GM19023 (cell line): ENCODE measurements around the gene CRPPA.
"Not testable (repeated sequence)": the region's sequence is repeated elsewhere in the genome, so short reads cannot be mapped to it uniquely, and the experiment has no call there.

Experiments used
- ATAC-seq: cut with Tn5 transposase; IDR thresholded peaks from one replicate; pipeline ENCODE4 v1.9.1; 2021; ENCODE audit warnings: mild to moderate bottlenecking, moderate library complexity; ENCODE audit not compliant: unreplicated experiment

CRPPA gene

GRCh38 chr7:16398146-16399017 lies 23.0 kb downstream of the CRPPA start:
- no peak for ATAC-seq

DNA sequence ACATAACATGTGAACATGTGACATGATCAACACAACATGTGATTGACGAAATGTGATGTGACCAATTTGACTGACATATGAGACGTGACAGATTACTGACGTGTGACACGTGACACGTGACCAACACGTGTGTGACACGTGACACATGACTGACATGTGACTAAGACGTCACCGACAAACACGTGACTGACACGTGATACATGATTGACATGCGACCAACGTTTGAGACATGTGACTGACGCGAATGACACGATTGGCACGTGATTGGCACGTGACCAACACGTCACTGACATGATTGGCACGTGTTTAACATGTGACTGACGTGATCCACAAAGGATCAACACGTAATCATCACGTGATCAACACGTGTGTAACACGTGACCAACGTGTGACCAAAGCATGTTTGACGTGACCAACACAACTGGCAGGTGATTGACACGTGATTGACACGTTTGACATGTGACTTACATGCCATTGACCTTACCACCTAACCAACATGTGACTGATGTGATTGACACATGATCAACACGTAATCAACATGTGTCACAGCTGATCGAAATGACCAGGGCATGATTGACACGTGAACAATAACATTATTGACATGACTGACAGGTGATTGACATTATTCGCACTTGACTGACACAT lies 23.7 kb downstream of the CRPPA start:
- ATAC-seq: no peak

- ATAC-seq: no peak
Measured at GRCh38 chr7:16396766-16397500, 24.4 kb downstream of the CRPPA start.

- ATAC-seq: no peak
Measured at GRCh38 chr7:16395121-16395520, 26.2 kb downstream of the CRPPA start.

DNA sequence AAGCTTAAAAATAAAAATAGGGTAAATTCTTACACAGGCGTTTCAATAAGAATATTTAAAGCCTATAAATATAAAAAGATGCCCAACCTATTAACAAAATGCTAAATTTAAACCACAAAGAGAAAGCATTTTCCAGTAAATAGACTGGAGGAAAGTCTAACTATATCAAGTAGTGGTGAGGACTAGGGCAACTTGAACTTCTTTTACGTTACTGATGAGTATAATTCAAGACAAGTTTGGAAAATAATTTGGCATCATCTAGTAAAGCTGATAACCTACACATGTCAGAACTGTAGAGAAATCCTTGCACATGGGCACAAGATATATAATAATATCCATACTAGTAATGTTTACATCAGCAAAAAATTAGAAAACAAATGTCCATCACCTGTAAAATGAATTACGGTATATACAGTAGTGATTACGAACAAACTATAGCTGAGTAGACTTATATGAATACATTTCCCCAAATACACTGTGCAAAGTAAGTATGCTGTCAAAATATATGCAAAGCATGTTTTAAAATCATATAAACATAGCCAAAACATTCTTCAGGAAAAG lies 27.4 kb downstream of the CRPPA start:
- ATAC-seq: no peak

DNA sequence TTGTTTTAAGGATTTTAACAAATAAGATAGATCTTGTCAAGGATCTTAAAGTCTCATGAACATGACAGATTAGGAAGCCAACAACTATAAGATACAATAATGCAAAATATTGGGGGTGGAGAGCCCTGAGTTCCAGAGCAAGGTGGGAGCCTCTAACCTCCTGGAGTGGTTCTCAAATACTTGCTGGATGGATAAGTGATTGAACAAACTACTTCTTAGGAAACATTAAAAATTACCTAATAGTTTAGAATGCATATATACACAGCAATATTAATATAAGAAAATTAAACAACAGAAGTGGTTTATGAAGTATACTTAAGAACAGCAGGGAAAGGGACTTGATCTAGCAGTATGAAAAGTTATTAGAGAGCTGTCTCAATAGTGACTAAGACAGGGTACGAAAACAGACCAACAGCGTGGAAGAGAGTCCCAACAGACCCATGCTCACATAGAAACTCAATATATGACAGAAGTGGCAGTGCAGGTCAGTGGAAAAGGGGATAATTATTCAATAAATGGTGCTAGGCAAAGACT lies 28.3 kb downstream of the CRPPA start:
- no peak for ATAC-seq

GRCh38 chr7:16383786-16384185 lies 37.6 kb downstream of the CRPPA start:
- not testable (repeated sequence) for ATAC-seq

DNA sequence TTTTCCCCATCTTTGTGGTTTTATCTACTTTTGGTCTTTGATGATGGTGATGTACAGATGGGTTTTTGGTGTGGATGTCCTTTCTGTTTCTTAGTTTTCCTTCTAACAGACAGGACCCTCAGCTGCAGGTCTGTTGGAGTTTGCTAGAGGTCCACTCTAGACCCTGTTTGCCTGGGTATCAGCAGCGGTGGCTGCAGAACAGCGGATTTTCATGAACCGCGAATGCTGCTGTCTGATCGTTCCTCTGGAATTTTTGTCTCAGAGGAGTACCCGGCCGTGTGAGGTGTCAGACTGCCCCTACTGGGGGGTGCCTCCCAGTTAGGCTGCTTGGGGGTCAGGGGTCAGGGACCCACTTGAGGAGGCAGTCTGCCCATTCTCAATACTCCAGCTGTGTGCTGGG lies 38.2 kb downstream of the CRPPA start:
- not testable (repeated sequence) for ATAC-seq
